Esophagus squamous epithelium (tissue), 5 donors: Measurements from ENCODE around the gene GAD2. TPM values are rescaled to one million over a fixed set of nuclear protein-coding genes. Genes with fewer than 3 reads are reported as not detected.
A peak's percentile ranks its signal among the peaks of the same experiment; 100 is the strongest.

ENCODE experiments used
- DNase-seq: peaks from one replicate; lab custom pipeline; 2025; lab: John Stamatoyannopoulos, UW
- H3K27ac ChIP-seq, 4 donors: fragments of 200-600 bp; sonication (generic); one replicate each; pipeline ENCODE4 v1.5.1; 2016 to 2019; ENCODE audit warnings: mild to moderate bottlenecking in 1 of 4
- H3K27me3 ChIP-seq, 4 donors: fragments of 200-600 bp; sonication (generic); 1 replicate in 3 of 4; 2 replicates in 1 of 4; pipeline versions ENCODE4 v1.5.1 to v1.6.0; 2017 to 2021; ENCODE audit warnings: antibody characterized with exemption in 1 of 4
- H3K36me3 ChIP-seq, 3 donors: fragments of 200-600 bp; sonication (generic); one replicate each; pipeline ENCODE4 v1.5.1; 2016 to 2019
- H3K4me1 ChIP-seq, 3 donors: fragments of 200-600 bp; sonication (generic); one replicate each; pipeline ENCODE4 v1.5.1; 2017 to 2019
- H3K4me3 ChIP-seq, 4 donors: fragments of 200-600 bp; sonication (generic); 1 replicate in 3 of 4; 2 replicates in 1 of 4; pipeline ENCODE4 v1.5.1; 2016 to 2019; ENCODE audit warnings: mild to moderate bottlenecking in 2 of 4, moderate library complexity in 1 of 4
- H3K9me3 ChIP-seq, 3 donors: fragments of 200-600 bp; sonication (generic); one replicate each; pipeline ENCODE4 v1.5.1; 2016 to 2019
- CTCF ChIP-seq, 6 experiments: fragments of 450-650 bp in 4 of 6; fragments of 200-600 bp in 2 of 6; sonication (generic) in 2 of 6; IDR thresholded peaks; one replicate each; pipeline ENCODE4 v1.5.1; 2016 to 2019; ENCODE audit warnings: antibody characterized with exemption in 6 of 6, mild to moderate bottlenecking in 4 of 6, moderate library complexity in 4 of 6
- POLR2A ChIP-seq, 4 donors: fragments of 450-650 bp; IDR thresholded peaks; one replicate each; pipeline ENCODE4 v1.6.1; 2017; ENCODE audit warnings: antibody characterized with exemption in 4 of 4, mild to moderate bottlenecking in 4 of 4, moderate library complexity in 3 of 4
- WGBS, 2 donors: methylation state at CpG; one replicate each; pipeline ENCODE4 v1.1.5; 2018; 5-methylcytosine and 5-hydroxymethylcytosine counted together
- intact Hi-C: fragments of 100-400 bp; cut with DNase I; formaldehyde crosslinking; loops from one replicate; pipeline ENCODE4 v1.15.0; 2022
- total RNA-seq, 4 donors: library from RNA; depleted of rRNA; stranded (reverse); fragments of >200 nt; gene quantifications; one replicate each; pipeline ENCODE4 v1.1.0, GENCODE V29; 2016
- donor health status: DM: yes; HTN: yes; CAD: no.

The GAD2 gene
- total RNA-seq, 4 donors from 2014 or later = not detected

DNA sequence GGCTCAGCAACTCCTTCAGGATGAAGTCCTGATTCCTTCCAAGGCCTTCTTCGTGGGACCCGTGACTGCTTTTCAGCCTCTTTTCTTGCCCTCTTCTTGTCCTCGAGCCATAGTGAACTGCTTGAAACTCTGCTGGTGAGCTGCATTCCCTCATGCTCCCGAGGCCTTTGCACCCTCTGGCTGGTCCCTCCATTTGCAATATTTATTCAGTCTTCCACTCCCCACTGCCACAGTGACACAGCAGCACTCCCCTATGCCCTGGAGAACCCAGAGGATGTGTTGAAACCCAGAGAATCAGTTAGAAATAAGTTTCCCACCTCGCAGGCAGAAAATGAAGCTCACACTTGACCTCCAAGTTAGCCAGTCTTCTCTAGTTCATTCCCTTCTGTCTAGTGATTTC is 22.3 kb upstream of the GAD2 start:
- DNase-seq = no peak
- WGBS, 2 donors = 46 to 52% methylated on average over 5 of the region's 5 CpGs
- Histone ChIP-seq H3K4me1 (no peaks in the 10 kb centered on the region), H3K36me3 (no peaks in the 10 kb centered on the region), H3K9me3 (no peaks in the 10 kb centered on the region), H3K27ac (no peak overlapping the region), H3K27me3 (no peaks in the 10 kb centered on the region), H3K4me3 (no peak overlapping the region)
- no peak for TF ChIP-seq CTCF (IDR thresholded peaks at IDR 0.05)
- TF ChIP-seq POLR2A (IDR thresholded peaks at IDR 0.05) = no peak
- intact Hi-C loops = no loop called here

GRCh38 chr10:26197248-26197647 is 19.3 kb upstream of the GAD2 start:
- intact Hi-C loops = no loop called here
- Histone ChIP-seq H3K27ac (peak overlapping the region in 2 of 4 donors; percentile 20 to 38), H3K4me1 (no peaks in the 10 kb centered on the region), H3K4me3 (no peak overlapping the region), H3K9me3 (no peaks in the 10 kb centered on the region), H3K27me3 (no peaks in the 10 kb centered on the region), H3K36me3 (no peaks in the 10 kb centered on the region)
- TF ChIP-seq CTCF (IDR thresholded peaks at IDR 0.05) (no peak), POLR2A (IDR thresholded peaks at IDR 0.05) (no peak)
- DNase-seq = no peak
- 70 to 85% methylated on average over 2 of the region's 2 CpGs for WGBS, 2 donors

DNA sequence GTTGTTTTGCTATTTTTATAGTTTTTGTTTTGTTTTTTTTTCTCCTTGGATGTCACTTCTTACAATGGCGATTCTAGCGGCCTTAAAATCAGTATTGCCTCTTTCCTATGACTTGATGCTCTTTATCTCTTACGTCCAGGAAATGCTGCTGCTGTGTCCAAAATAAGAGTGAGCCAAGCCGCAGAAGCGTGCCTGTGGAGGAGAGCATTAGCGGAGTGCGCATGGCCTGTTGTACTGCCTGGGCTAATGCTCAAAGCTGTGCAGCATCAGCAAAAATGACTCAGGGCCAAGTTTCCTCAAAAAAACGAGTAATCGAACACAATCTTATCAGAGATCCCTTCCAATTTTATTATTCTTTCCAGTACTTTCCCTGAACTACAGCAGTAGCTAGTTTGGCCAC is 18.5 kb upstream of the GAD2 start:
- intact Hi-C loops = no loop called here
- no peak for DNase-seq
- Histone ChIP-seq H3K9me3 (no peaks in the 10 kb centered on the region), H3K4me1 (no peaks in the 10 kb centered on the region), H3K27ac (peak overlapping the region in 2 of 4 donors; percentile 34 to 38), H3K36me3 (no peaks in the 10 kb centered on the region), H3K4me3 (no peak overlapping the region), H3K27me3 (no peaks in the 10 kb centered on the region)
- no peak for TF ChIP-seq POLR2A (IDR thresholded peaks at IDR 0.05)
- TF ChIP-seq CTCF (IDR thresholded peaks at IDR 0.05) = no peak
- WGBS, 2 donors = 88 to 90% methylated on average over 9 of the region's 9 CpGs

DNA sequence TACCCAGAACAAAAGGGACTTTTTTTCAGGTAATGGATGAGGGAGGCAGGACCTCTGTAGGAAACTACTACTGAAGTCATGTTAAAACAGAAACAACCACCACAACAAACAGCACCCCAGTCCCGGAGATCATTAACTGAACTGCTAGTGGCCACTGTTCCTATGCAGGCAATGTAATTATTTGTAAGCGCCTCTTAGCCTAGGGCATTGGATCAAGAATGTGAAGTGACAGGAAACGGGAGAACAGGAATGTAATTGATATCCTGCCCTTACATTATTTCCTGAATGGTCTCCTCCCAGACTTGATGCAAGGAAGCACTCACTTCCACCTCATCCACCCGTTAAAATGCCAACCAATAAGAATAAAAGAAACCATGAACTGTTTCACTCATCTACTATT is 16.7 kb upstream of the GAD2 start:
- Histone ChIP-seq H3K4me3 (no peak overlapping the region), H3K4me1 (no peaks in the 10 kb centered on the region), H3K9me3 (no peaks in the 10 kb centered on the region), H3K36me3 (no peaks in the 10 kb centered on the region), H3K27me3 (no peaks in the 10 kb centered on the region), H3K27ac (no peak overlapping the region)
- no peak for TF ChIP-seq POLR2A (IDR thresholded peaks at IDR 0.05)
- no peak for TF ChIP-seq CTCF (IDR thresholded peaks at IDR 0.05)
- no peak for DNase-seq
- intact Hi-C loops = no loop called here
- WGBS, 2 donors = 44 to 68% methylated on average over 4 of the region's 4 CpGs

- intact Hi-C loops = no loop called here
- no peak overlapping the region for H3K4me3 ChIP-seq
- no peak for DNase-seq
- TF ChIP-seq POLR2A (IDR thresholded peaks at IDR 0.05) (no peak), CTCF (IDR thresholded peaks at IDR 0.05) (no peak)
- H3K27me3 ChIP-seq = peaks cover 0 to 13% (median 0%) of the 10 kb centered on the region in 4 donors
- no peak overlapping the region for H3K27ac ChIP-seq
- H3K9me3 ChIP-seq = peaks cover 0 to 7% (median 0%) of the 10 kb centered on the region in 3 donors
- WGBS, 2 donors = 34 to 67% methylated on average over 2 of the region's 2 CpGs
- no peaks in the 10 kb centered on the region for H3K36me3 ChIP-seq
- no peaks in the 10 kb centered on the region for H3K4me1 ChIP-seq
Measured at GRCh38 chr10:26205223-26205622, 11.4 kb upstream of the GAD2 start.
